ENCODE measurements around the gene ARFRP1.
"Not testable (repeated sequence)": the region's sequence is repeated elsewhere in the genome, so short reads cannot be mapped to it uniquely, and the experiment has no call there.

ARFRP1 gene

DNA sequence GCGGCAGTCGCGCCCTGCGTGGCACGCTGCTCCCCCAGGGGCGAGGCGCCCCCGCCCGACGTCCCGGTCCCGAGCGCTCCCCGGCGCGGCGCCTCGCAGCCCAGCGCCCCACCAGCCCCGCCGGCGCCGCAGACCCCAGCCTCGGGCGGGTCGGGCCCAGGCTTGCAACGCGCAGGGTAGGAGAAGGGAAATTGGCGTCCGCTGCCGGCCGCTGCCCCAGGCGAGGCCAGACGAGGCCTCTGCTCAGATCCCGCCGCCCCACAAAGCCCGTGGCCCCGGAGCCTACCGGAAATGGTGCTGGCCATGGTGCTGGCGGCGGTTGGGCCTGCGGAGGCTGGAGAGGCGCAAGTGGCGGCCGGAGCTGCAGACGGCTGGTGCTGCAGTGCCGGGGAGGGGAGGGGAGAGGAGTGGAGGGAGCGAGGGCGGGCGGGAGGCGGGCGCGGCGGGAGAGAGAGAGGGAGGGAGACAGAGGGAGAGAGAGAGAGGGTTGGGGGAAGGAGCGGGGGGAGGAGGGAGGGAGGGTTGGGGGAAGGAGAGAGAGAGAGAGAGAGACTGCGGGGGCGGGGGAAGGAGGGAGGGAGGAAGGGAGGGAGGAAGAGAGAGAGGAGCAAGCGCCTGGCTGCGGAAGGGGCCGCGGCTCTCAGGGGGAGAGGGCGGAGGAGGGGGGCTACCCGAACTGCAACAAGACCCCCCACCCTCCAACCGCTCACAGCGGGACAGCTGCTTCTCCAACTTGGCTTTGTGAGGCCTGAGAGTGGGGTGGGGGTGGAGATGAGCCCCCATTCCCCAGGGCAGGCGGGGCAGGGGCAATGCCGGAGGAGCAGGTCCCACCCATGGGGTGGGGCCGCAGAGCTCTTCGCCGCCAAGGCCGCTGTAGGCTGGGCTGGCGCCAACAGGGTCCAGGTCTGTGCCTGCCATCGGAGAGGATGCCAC lies 54.5 kb downstream of the ARFRP1 start, which contains the start of gene STMN3:
Gene STMN3 (minus strand): TSS at position 384 of the 933 bp plus-strand sequence. CDS start 79 bp downstream, at position 305.
- DNase-seq: peak; percentile 96

DNA sequence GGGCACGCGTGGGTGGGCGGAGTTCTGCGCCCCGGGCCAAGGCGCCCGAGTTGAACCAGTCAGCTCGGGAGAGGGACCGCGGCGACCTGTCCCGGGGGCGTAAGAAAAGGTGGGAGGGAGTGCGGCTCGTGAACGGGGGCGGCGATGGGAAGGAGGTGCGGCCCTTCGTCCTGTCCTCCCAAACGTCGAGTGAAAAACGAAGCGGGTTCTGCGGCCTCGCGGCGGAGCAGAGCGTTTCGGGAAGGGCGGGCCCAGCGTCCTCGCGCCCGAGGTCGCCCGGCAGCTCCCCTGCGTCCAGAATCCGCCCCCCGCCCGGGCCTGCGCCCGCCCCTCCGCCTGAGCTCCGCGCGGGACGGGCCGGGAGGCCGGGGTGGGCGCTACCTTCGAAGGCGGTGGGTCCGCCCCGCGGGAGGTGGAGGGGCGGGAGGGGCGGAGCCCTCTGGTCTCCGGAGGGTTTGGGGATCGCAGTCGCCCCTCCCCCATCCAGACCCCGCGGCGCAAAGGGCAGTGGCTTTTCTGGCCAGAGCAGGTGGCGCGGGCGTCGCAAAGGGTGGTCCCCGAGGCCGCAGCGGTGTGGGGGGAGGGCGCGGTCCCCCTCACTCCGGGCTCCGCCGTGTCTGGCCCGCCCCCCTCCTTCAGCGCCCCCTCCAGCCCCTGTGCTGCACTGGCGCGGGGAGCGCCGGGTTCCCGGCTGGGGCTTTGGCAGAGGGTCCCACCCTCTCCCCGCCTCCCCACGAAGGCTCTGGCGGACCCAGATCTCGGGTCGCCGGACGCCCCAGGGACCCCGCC lies 55.4 kb downstream of the ARFRP1 start:
- no peak for DNase-seq

DNA sequence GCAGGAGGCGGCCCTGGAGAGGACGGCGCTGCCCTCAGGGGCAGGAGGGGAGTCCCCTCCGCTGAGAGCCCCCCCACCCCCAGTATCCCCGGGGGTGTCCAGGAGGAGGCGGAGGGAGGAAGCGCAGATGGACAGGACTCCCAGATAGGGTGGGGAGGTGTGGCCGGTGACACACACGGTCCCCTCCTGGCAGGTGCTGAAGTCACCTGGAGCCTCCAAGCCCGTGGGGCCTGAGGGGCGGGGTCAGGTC lies 55.9 kb downstream of the ARFRP1 start:
- DNase-seq: no peak

DNA sequence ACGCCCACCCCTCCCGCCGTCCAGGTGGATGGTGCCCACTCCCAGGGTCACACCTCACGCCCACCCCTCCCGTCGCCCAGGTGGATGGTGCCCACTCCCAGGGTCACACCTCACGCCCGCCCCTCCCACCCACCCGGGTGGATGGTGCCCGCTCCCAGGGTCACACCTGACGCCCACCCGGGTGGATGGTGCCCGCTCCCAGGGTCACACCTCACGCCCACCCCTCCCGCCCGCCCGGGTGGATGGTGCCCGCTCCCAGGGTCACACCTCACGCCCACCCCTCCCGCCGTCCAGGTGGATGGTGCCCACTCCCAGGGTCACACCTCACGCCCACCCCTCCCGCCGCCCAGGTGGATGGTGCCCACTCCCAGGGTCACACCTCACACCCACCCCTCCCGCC lies 57.3 kb downstream of the ARFRP1 start:
- DNase-seq: not testable (repeated sequence)

DNA sequence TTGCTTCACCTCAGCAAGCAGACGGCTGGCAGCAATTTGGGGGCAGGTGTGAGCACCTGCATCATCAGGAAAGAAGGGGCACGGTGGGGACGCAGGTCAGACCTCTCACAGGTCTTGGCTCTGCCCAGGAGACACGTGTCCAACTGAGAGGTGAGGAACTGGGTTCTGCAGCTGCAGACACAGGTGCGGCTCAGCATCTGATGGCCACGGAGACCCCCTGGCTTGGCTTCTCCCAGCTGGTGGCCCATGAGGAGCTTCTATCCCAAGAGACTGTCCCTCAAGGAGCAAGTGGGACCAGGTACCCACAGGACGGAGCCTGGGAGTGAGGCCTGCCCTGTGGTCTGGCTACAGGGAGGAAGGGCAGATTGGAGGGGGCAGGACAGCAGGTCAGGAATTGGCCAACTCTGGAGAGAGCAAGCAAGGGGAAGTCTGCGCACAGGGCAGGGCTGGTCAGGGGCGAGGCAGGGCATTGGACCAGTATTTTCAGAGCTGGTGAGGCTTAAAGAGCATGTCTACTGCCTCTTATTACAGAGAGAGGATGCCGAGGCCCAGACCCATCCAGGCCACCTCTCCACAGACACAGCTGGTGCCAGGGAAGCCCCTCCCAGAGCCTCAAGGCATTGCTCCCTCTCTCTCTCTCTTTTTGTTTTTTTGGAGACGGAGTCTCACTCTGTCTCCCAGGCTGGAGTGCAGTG lies 58.7 kb downstream of the ARFRP1 start:
- no peak for DNase-seq
